DND-41 (cell line): ENCODE results near the gene ZER1.
"Not testable (repeated sequence)": the region's sequence is repeated elsewhere in the genome, so short reads cannot be mapped to it uniquely, and the experiment has no call there.

Experiments used
- ATAC-seq: fragments of 200-7000 bp; cut with Tn5 transposase; 3 replicates; pipeline ENCODE4 v1.9.1; 2021; ENCODE audit warnings: low read depth; ENCODE audit not compliant: insufficient read depth
- DNase-seq: peaks from one replicate; pipeline ENCODE4 v3.0.0-alpha.2; 2020
- H2AFZ ChIP-seq: 2 replicates; pipeline ENCODE4 v1.6.0; 2012; ENCODE audit warnings: low read depth, low read length
- H3K27ac ChIP-seq: 2 replicates; pipeline ENCODE4 v1.5.1; 2012; ENCODE audit warnings: low read length, inconsistent platforms
- H3K27me3 ChIP-seq: fragments of 200-600 bp; sonication (generic); 2 replicates; pipeline ENCODE4 v1.6.0; 2012; ENCODE audit warnings: low read length, mild to moderate bottlenecking, inconsistent platforms; ENCODE audit not compliant: insufficient read depth, poor library complexity
- H3K36me3 ChIP-seq: 2 replicates; pipeline ENCODE4 v1.5.1; 2012; ENCODE audit warnings: low read length, inconsistent platforms; ENCODE audit not compliant: insufficient read depth
- H3K4me1 ChIP-seq: 2 replicates; pipeline ENCODE4 v1.5.1; 2012; ENCODE audit warnings: mild to moderate bottlenecking, low read length; ENCODE audit not compliant: insufficient read depth
- H3K4me2 ChIP-seq: 2 replicates; pipeline ENCODE4 v1.6.0; 2012; ENCODE audit warnings: mild to moderate bottlenecking, moderate library complexity, low read length, inconsistent platforms; ENCODE audit not compliant: insufficient read depth
- H3K4me3 ChIP-seq, 2 experiments: fragments of 200-600 bp in 1 of 2; shearing (Covaris generic) in 1 of 2; 2 replicates each; pipeline ENCODE4 v1.5.1; 2012 to 2016; ENCODE audit warnings: inconsistent platforms in 2 of 2, low read length in 2 of 2, mild to moderate bottlenecking in 2 of 2, low read depth in 1 of 2, moderate library complexity in 1 of 2
- H3K79me2 ChIP-seq: 2 replicates; pipeline ENCODE4 v1.6.0; 2012; ENCODE audit warnings: low read length, inconsistent platforms; ENCODE audit not compliant: insufficient read depth
- H3K9ac ChIP-seq: 2 replicates; pipeline ENCODE4 v1.6.0; 2012; ENCODE audit warnings: low read depth, mild to moderate bottlenecking, inconsistent platforms, low read length, moderate library complexity
- H3K9me3 ChIP-seq: 2 replicates; pipeline ENCODE4 v1.5.1; 2012; ENCODE audit warnings: low read length, moderate library complexity, mild to moderate bottlenecking, inconsistent platforms; ENCODE audit not compliant: insufficient read depth, severe bottlenecking
- H4K20me1 ChIP-seq: 2 replicates; pipeline ENCODE4 v1.6.0; 2012; ENCODE audit warnings: low read length; ENCODE audit not compliant: insufficient read depth
- EZH2 ChIP-seq: IDR thresholded peaks from 3 replicates; pipeline ENCODE4 v1.6.1; 2012; ENCODE audit warnings: borderline replicate concordance, low read depth, mild to moderate bottlenecking, moderate library complexity, low read length, inconsistent platforms; ENCODE audit not compliant: severe bottlenecking
- TF ChIP-seq, protein P1 (sequence below): IDR thresholded peaks from 2 replicates; pipeline ENCODE4 v1.5.1; 2012; ENCODE audit warnings: borderline replicate concordance, low read length, moderate library complexity, mild to moderate bottlenecking; ENCODE audit not compliant: poor library complexity, severe bottlenecking; ENCODE audit errors: extremely low read depth

The ZER1 gene

DNA sequence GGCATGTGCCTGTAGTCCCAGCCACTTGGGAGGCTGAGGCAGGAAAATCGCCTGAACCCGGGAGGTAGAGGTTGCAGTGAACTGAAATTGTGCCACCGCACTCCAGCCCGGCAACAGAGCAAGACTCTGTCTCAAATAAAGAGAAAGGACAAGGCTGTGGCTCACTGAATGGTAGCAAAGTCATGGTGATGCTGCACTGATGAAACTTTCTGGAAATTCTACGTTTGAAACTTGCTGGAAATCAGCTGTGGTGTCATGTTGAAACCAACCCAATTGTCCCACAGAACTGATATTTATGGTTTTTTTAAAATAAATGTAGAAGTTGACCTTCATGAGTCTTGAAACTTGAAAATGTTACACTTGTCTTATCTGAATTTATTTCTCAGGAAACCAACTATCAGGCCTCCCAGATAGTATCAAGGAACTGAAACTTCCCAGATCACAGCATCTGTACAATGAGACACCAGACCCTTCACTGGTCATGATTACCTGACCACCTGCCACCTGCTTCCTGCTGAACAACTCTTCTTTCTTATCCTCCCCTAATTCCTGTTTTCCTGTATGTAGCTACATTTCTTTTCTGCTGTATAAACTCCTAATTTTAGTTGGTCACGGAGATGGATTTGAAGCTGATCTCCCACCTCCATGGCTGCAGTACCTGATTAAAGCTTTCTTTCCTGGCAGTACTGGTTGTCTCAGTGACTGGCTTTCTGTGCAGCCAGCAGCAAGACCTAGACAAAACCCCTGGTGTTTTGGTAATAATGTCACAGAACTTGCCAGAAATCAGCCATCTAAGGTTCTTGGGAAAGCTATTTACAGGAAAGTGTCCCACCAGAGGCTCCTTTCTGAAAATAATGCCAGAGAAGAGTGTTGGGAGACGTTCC is 9.7 kb upstream of the ZER1 start:
- ATAC-seq = no peak
- no peak for DNase-seq
- no peaks in the 10 kb centered on the region for H3K36me3 ChIP-seq
- TF ChIP-seq, protein P1, sequence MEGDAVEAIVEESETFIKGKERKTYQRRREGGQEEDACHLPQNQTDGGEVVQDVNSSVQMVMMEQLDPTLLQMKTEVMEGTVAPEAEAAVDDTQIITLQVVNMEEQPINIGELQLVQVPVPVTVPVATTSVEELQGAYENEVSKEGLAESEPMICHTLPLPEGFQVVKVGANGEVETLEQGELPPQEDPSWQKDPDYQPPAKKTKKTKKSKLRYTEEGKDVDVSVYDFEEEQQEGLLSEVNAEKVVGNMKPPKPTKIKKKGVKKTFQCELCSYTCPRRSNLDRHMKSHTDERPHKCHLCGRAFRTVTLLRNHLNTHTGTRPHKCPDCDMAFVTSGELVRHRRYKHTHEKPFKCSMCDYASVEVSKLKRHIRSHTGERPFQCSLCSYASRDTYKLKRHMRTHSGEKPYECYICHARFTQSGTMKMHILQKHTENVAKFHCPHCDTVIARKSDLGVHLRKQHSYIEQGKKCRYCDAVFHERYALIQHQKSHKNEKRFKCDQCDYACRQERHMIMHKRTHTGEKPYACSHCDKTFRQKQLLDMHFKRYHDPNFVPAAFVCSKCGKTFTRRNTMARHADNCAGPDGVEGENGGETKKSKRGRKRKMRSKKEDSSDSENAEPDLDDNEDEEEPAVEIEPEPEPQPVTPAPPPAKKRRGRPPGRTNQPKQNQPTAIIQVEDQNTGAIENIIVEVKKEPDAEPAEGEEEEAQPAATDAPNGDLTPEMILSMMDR = no peak
- TF ChIP-seq EZH2 = no peak
- H3K27me3 ChIP-seq = no peaks in the 10 kb centered on the region
- peaks cover 7% of the 10 kb centered on the region for H3K4me1 ChIP-seq
- no peaks in the 10 kb centered on the region for H3K9me3 ChIP-seq
- H3K9ac ChIP-seq = no peak overlapping the region
- no peak overlapping the region for H3K27ac ChIP-seq
- no peak overlapping the region for H3K4me2 ChIP-seq
- no peaks in the 10 kb centered on the region for H4K20me1 ChIP-seq
- H3K4me3 ChIP-seq = no peak overlapping the region
- no peaks in the 10 kb centered on the region for H3K79me2 ChIP-seq
- H2AFZ ChIP-seq = no peak overlapping the region

DNA sequence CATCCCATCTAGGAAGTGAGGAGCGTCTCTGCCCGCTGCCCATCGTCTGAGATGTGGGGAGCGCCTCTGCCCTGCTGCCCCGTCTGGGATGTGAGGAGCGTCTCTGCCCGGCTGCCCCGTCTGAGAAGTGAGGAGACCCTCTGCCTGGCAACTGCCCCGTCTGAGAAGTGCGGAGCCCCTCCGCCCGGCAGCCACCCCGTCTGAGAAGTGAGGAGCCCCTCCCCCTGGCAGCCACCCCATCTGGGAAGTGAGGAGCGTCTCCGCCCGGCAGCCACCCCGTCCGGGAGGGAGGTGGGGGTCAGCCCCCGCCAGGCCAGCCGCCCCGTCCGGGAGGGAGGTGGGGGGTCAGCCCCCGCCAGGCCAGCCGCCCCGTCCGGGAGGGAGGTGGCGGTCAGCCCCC is 8.4 kb upstream of the ZER1 start:
- H3K27ac ChIP-seq, H3K36me3 ChIP-seq, DNase-seq, H3K9me3 ChIP-seq, H3K4me1 ChIP-seq, H3K4me2 ChIP-seq, H3K4me3 ChIP-seq, H3K9ac ChIP-seq, H3K79me2 ChIP-seq, ATAC-seq, H2AFZ ChIP-seq, H4K20me1 ChIP-seq, H3K27me3 ChIP-seq: not testable (repeated sequence)

DNA sequence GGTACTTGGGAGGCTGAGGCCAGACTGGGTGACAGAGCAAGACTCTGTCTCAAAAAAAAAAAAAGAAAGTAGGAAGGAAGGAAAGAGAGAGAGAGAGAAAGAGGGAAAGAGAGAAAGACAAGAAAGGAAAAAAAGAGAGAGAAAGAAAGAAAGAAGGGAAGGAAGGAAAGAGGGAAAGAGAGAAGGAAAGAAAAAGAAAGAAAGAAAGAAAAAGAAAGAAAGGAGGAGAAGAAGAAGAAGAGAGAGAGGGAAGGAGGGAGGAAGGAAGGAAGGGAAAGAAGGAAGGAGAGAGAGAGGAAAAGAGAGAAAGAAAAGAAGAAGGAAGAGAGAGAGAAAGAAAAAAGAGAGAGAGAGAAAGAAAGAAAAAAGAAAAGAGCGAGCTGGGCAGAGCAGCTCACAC is 3.1 kb upstream of the ZER1 start:
- no peak overlapping the region for H3K9ac ChIP-seq
- H3K27ac ChIP-seq = no peak overlapping the region
- H3K79me2 ChIP-seq = peaks cover 22% of the 10 kb centered on the region
- H3K4me2 ChIP-seq = no peak overlapping the region
- no peaks in the 10 kb centered on the region for H3K27me3 ChIP-seq
- no peaks in the 10 kb centered on the region for H4K20me1 ChIP-seq
- H3K36me3 ChIP-seq = peaks cover 3% of the 10 kb centered on the region; the same call in 1 of the 2 replicates
- no peak overlapping the region for H3K4me3 ChIP-seq
- no peaks in the 10 kb centered on the region for H3K9me3 ChIP-seq
- TF ChIP-seq, protein P1 = no peak
- no peak for TF ChIP-seq EZH2
- peak overlapping the region; percentile 13; the same call in 1 of the 2 replicates for H2AFZ ChIP-seq
- no peak for DNase-seq
- no peak for ATAC-seq
- peaks cover 21% of the 10 kb centered on the region for H3K4me1 ChIP-seq

DNA sequence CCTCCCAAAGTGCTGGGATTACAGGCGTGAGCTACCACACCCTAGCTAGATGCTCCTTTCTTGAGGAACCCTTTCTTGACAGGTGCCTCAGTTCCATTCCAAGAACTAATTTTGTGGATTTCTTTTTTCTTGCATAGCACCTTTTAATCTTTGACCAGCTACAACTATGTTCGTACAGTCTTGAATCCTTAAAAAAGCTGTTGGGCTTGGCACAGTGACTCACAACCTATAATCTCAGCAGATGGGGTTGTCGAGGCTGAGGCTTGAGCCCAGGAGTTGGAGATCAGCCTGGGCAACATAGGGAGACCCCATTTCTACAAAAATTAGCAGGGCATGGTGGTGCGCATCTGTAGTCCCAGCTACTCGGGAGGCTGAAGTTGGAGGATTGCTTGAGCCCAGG is 1.3 kb upstream of the ZER1 start:
- Histone ChIP-seq H3K4me2 (no peak overlapping the region), H3K4me1 (peaks cover 25% of the 10 kb centered on the region)

More for the DNA sequence above, 1.3 kb upstream of the ZER1 start:
- Histone ChIP-seq H4K20me1 (no peaks in the 10 kb centered on the region), H3K79me2 (peaks cover 32% of the 10 kb centered on the region), H3K36me3 (peaks cover 4% of the 10 kb centered on the region), H3K27me3 (no peaks in the 10 kb centered on the region), H3K27ac (no peak overlapping the region), H2AFZ (no peak overlapping the region), H3K4me3 (no peak overlapping the region), H3K9ac (no peak overlapping the region), H3K9me3 (no peaks in the 10 kb centered on the region)
- ATAC-seq (no peak), DNase-seq (no peak)
- TF ChIP-seq EZH2 = no peak
- TF ChIP-seq, protein P1 = no peak
